Type B pancreatic cell (in vitro differentiated cells): ENCODE measurements around the gene PLEKHG1. TPM values are rescaled to one million over a fixed set of nuclear protein-coding genes. Genes with fewer than 3 reads are reported as not detected.

ENCODE experiments used
- DNase-seq: peaks from one replicate; pipeline ENCODE4 v3.0.0; 2021; ENCODE audit warnings: mixed read lengths; ENCODE audit not compliant: unreplicated experiment; ENCODE audit errors: extremely low spot score
- H3K27ac Mint-ChIP-seq: 2 replicates; pipeline ENCODE4 v1.8.0; 2021; ENCODE audit warnings: mild to moderate bottlenecking, mixed read lengths
- H3K27me3 Mint-ChIP-seq: 2 replicates; pipeline ENCODE4 v1.8.0; 2021; ENCODE audit warnings: mixed read lengths
- H3K36me3 Mint-ChIP-seq: 2 replicates; pipeline ENCODE4 v1.8.0; 2021; ENCODE audit warnings: mixed read lengths
- H3K4me1 Mint-ChIP-seq: one replicate; pipeline ENCODE4 v1.8.0; 2021; ENCODE audit warnings: mixed read lengths; ENCODE audit not compliant: unreplicated experiment
- H3K4me3 Mint-ChIP-seq: 2 replicates; pipeline ENCODE4 v1.8.0; 2021; ENCODE audit warnings: mild to moderate bottlenecking, mixed read lengths
- H3K9me3 Mint-ChIP-seq: 2 replicates; pipeline ENCODE4 v1.8.0; 2021; ENCODE audit warnings: mixed read lengths
- CTCF ChIP-seq: fragments of 200-600 bp; sonication (generic); conservative IDR thresholded peaks from 2 replicates; pipeline ENCODE4 v1.5.0; 2021; ENCODE audit warnings: antibody characterized with exemption, mild to moderate bottlenecking
- total RNA-seq: library from RNA; stranded (reverse); gene quantifications from 2 replicates; pipeline ENCODE4 v1.2.1, GENCODE V29; 2021; ENCODE audit warnings: low replicate concordance

The PLEKHG1 gene
- total RNA-seq, 1 donor from 2014 or later: 58.2 TPM

- no peak for TF ChIP-seq CTCF
- Mint-ChIP-seq H3K27me3 (peaks cover 19% of the 10 kb centered on the region), H3K27ac (no peak overlapping the region), H3K4me3 (peak overlapping the region; percentile 5), H3K9me3 (peaks cover 9% of the 10 kb centered on the region), H3K36me3 (no peaks in the 10 kb centered on the region), H3K4me1 (peaks cover 56% of the 10 kb centered on the region)
- DNase-seq: no peak
Measured at GRCh38 chr6:150573041-150573681, 26.5 kb upstream of the PLEKHG1 start.

GRCh38 chr6:150575836-150576235 lies 23.8 kb upstream of the PLEKHG1 start:
- peaks cover 37% of the 10 kb centered on the region for H3K4me1 Mint-ChIP-seq
- H3K4me3 Mint-ChIP-seq: no peak overlapping the region
- H3K9me3 Mint-ChIP-seq: peaks cover 9% of the 10 kb centered on the region

GRCh38 chr6:150576651-150577226 lies 22.9 kb upstream of the PLEKHG1 start:
- no peaks in the 10 kb centered on the region for H3K36me3 Mint-ChIP-seq

More at GRCh38 chr6:150575836-150576235, 23.8 kb upstream of the PLEKHG1 start:
- DNase-seq: no peak
- TF ChIP-seq CTCF: no peak
- H3K27me3 Mint-ChIP-seq: peaks cover 17% of the 10 kb centered on the region
- no peaks in the 10 kb centered on the region for H3K36me3 Mint-ChIP-seq
- no peak overlapping the region for H3K27ac Mint-ChIP-seq

GRCh38 chr6:150579611-150580010 lies 20.1 kb upstream of the PLEKHG1 start:
- peaks cover 26% of the 10 kb centered on the region for H3K4me1 Mint-ChIP-seq
- no peak for TF ChIP-seq CTCF
- H3K9me3 Mint-ChIP-seq: peaks cover 4% of the 10 kb centered on the region
- H3K27me3 Mint-ChIP-seq: peaks cover 8% of the 10 kb centered on the region
- DNase-seq: no peak
- no peak overlapping the region for H3K4me3 Mint-ChIP-seq
- no peak overlapping the region for H3K27ac Mint-ChIP-seq
- H3K36me3 Mint-ChIP-seq: no peaks in the 10 kb centered on the region

More at GRCh38 chr6:150576651-150577226, 22.9 kb upstream of the PLEKHG1 start:
- Mint-ChIP-seq H3K27me3 (peaks cover 17% of the 10 kb centered on the region), H3K27ac (no peak overlapping the region), H3K4me1 (peaks cover 37% of the 10 kb centered on the region), H3K9me3 (peaks cover 9% of the 10 kb centered on the region), H3K4me3 (no peak overlapping the region)
- no peak for DNase-seq
- no peak for TF ChIP-seq CTCF

GRCh38 chr6:150580489-150580888 lies 19.2 kb upstream of the PLEKHG1 start:
- DNase-seq: no peak
- peaks cover 25% of the 10 kb centered on the region for H3K4me1 Mint-ChIP-seq
- H3K9me3 Mint-ChIP-seq: peaks cover 4% of the 10 kb centered on the region
- H3K27ac Mint-ChIP-seq: no peak overlapping the region
- TF ChIP-seq CTCF: no peak
- peaks cover 7% of the 10 kb centered on the region for H3K27me3 Mint-ChIP-seq
- no peaks in the 10 kb centered on the region for H3K36me3 Mint-ChIP-seq
- no peak overlapping the region for H3K4me3 Mint-ChIP-seq
